HUDEP-2 (cell line): ENCODE data around the gene MAVS.

Experiments used
- DNase-seq, 76 experiments: peaks; one replicate each; lab custom pipeline; 2025; ENCODE audit not compliant: unreplicated experiment in 76 of 76; lab: John Stamatoyannopoulos, UW

Gene MAVS

GRCh38 chr20:3846740-3847428 is at the start of gene MAVS:
TSS of gene MAVS (plus strand) at chr20:3846834. CDS start at chr20:3854625, 7,791 bp downstream.
- DNase-seq = peak in 74 of 76 experiments; percentile 14 to 87 (median 66)

DNA sequence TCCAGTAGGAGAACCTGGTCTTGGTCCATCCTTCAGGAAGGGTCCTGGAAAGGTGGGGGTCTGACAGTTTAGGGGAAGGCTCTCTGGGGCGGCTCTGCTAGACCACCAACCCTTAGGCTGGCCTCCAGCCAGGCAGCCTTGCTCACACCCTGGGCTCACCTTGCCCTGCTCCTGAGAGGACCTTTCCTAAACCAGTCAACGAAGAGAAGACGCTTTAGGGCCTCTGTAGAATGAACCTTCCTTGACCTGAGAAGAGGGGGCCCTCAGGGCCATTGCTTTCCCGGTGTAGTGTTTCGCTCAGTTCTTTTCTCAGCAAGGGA is 49.4 kb upstream of the MAVS start:
- DNase-seq = no peak

- peak in 8 of 76 experiments; percentile 4 to 31 (median 16) for DNase-seq
Observed at GRCh38 chr20:3797592-3798372, 48.9 kb upstream of the MAVS start.

GRCh38 chr20:3798373-3798768 is 48.3 kb upstream of the MAVS start:
- no peak for DNase-seq

DNA sequence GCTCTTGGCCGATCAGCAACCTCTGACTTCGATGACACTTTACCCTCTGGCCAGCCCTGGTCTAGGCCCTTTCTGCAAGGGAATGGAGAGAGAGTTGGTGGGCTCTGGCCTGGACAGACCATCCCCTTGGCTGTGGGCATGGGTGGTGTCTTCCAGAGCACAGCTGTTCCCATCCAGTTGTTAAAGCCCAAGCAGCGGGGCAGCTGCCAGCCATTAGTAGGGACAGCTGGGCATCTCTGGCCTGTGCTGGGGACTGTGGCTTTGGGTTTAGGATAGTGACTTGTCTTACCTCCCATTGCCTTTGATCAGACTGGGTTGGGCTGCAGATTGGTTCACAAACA is 47.8 kb upstream of the MAVS start:
- no peak for DNase-seq

DNA sequence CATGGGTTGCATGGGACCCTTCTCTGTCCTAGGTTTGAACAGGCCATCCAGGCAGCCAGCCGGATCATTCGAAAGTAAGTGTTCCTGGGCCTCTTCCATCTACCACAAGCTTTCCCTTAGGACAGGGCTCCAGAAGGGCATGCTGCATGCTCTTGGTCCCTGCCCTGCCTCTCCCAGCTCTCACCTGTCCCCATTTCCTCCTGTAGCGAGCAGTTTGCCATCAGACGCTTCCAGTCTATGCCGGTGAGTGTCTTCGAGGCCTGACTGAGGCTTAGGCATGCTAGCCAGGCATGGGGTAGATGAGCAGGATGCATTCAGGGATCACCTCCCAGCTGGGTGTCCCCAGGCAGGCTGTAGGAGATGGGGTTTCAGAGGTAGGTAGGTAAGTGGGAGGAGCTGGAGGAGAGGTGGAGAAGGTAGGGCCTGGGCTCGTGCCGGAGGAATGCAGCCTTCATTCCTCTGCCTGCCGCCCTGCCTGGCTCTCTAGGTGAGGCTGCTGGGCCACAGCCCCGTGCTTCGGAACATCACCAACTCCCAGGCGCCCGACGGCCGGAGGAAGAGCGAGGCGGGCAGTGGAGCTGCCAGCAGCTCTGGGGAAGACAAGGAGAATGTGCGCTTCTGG is 46.3 kb upstream of the MAVS start:
- no peak for DNase-seq

- DNase-seq = no peak
Observed at GRCh38 chr20:3800878-3801260, 45.8 kb upstream of the MAVS start.

DNA sequence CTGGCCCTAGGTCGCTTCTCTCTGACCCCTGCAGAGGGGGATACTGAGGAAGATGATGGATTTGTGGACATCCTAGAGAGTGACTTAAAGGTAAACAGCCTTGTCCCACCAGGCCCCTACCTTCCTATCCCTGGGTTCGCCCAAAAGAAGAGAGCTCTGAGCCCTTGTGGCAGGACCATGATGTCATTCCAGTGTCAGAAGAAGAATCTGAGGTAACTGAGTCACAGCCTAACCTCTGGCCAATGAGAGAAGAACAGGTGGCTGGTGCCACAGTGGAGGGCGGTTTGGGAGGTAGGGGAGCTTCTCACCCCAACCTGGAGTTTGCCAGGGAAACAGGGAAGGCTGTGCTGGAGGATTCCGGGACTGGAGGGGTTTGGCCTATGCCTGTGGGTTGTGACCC is 45.3 kb upstream of the MAVS start:
- DNase-seq = no peak

DNA sequence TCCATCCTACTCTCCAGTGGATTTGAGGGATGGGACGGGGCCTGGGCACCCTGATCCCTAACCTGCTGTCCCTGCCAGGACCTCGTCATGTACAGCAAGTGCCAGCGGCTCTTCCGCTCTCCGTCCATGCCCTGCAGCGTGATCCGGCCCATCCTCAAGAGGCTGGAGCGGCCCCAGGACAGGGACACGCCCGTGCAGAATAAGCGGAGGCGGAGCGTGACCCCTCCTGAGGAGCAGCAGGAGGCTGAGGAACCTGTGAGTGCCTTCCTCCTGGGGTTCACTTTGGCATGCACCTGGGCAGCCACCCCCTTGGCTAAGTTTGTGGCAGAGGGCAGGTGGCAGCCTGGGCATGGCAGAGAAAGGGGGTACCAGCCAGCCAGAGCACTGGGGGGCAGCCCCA is 44.8 kb upstream of the MAVS start:
- no peak for DNase-seq

GRCh38 chr20:3802524-3803239 is 44.0 kb upstream of the MAVS start:
- DNase-seq = no peak

DNA sequence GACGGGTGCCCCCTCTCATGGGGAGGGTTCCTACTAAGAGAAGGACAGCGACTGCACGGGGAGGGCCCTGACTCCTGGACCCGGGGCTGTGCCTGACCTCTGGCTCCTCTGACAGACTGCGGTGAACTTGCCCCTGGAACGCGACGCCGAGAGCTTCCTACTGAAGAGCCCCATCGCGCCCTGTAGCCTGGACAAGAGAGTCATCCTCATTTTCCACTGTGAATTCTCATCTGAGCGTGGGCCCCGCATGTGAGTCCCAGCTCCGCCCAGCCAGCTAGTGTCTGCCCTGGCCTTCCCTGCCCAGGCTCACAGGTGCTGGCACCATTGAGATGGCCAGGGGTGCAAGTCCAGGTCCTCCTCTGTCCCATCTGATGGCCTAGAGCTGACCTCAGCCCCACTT is 43.3 kb upstream of the MAVS start:
- DNase-seq = no peak

GRCh38 chr20:3803854-3804253 is 42.8 kb upstream of the MAVS start:
- no peak for DNase-seq

DNA sequence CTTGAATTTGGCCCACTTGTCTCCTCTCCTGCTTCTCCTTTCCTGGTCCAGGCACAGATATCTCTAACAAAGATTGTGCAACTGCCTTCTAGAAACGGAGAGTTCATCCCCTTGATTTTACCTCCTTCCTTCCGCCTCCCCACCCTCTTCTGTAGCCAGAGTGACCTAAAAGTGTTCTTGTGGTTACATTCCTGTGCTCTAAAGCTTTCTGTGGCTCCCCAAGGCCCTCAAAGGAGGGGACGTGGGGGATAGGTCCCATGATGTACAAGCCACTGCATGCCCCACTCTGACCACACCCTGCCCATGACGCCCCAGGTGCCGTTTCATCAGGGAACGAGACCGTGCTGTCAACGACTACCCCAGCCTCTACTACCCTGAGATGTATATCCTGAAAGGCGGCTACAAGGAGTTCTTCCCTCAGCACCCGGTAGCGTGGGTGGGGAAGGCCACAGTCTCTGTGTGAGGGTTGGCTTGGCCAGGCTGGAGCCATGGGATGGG is 42.3 kb upstream of the MAVS start:
- no peak for DNase-seq

DNA sequence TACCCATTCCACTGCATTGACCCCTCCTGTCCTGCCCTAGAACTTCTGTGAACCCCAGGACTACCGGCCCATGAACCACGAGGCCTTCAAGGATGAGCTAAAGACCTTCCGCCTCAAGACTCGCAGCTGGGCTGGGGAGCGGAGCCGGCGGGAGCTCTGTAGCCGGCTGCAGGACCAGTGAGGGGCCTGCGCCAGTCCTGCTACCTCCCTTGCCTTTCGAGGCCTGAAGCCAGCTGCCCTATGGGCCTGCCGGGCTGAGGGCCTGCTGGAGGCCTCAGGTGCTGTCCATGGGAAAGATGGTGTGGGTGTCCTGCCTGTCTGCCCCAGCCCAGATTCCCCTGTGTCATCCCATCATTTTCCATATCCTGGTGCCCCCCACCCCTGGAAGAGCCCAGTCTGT is 41.9 kb upstream of the MAVS start:
- DNase-seq = no peak

DNA sequence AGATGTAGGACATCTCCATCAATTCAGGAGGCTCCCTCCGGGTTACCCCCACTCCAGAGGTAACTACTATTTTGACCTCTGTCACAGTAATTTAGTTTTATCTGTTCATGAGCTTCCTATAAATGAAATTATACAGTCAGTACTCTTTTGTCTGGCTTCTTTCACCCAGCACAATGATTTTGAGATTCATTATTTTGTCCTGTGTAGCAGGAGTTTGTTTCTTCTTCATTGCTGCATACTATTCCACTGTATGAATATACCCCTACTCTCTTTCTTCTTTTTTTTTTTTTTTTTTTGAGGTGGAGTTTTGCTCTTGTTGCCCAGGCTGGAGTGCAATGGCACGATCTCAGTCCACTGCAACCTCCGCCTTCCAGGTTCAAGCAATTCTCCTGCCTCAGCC is 38.1 kb upstream of the MAVS start:
- DNase-seq = no peak

GRCh38 chr20:3811467-3812258 is 35.0 kb upstream of the MAVS start:
- DNase-seq = peak in 74 of 76 experiments; percentile 46 to 99 (median 96)

- DNase-seq = peak in 2 of 76 experiments; percentile 33 to 42
Observed at GRCh38 chr20:3812259-3812681, 34.4 kb upstream of the MAVS start.

- no peak for DNase-seq
Observed at GRCh38 chr20:3812975-3813847, 33.4 kb upstream of the MAVS start.

DNA sequence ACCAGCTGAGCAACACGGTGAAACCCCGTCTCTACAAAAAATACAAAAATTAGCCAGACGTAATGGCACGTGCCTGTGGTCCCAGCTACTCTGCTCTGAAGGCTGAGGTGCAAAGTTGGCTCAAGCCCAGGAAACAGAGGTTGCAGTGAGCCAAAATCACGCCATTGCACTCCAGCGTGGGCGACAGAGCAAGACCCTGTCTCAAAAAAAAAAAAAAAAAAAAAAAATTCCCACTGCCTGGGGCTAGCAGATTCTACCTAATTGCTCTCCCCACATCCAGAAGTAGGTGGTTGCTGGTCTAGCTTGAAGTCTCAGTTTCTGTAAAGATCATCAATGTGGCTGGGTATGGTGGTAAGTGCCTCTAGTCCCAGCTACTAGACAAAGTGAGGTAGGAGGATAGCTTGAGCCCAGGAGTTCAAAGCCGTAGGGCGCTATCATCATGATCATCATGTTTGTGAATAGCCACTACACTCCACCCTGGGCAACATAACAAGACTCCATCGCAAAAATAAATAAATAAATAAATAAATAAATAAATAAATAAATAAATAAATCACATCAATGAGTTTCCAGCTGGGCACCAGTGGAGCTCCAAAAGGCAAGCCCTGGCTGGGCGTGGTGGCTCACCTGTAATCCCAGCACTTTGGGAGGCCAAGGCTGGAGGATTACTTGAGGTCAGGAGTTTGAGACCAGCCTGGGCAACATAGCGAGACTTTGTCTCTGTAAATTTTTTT is 32.6 kb upstream of the MAVS start:
- DNase-seq = no peak
